NB4 (cell line): ENCODE measurements around the gene TEDDM1.

Experiments
- DNase-seq: peaks from one replicate; pipeline ENCODE4 v3.0.0; 2010; ENCODE audit warnings: low read depth
- H3K4me3 ChIP-seq: one replicate; pipeline ENCODE4 v1.5.1; 2011; ENCODE audit warnings: mild to moderate bottlenecking, low read depth, low read length, moderate library complexity
- CTCF ChIP-seq: IDR thresholded peaks from one replicate; pipeline ENCODE4 v1.5.1; 2012; ENCODE audit warnings: low read depth, low read length
- MAX ChIP-seq: IDR thresholded peaks from 2 replicates; pipeline ENCODE4 v1.6.1; 2011; ENCODE audit warnings: low read depth, low read length
- MYC ChIP-seq: IDR thresholded peaks from 2 replicates; pipeline ENCODE4 v1.6.1; 2011; ENCODE audit warnings: low read depth, low read length
- POLR2A ChIP-seq: IDR thresholded peaks from 2 replicates; pipeline ENCODE4 v1.6.1; 2011; ENCODE audit warnings: mild to moderate bottlenecking; ENCODE audit not compliant: insufficient read length; ENCODE audit errors: extremely low read depth

Gene TEDDM1

GRCh38 chr1:182368358-182368757, 32.1 kb downstream of the TEDDM1 start:
- no peak for DNase-seq
- TF ChIP-seq MYC (no peak), MAX (no peak), POLR2A (no peak), CTCF (no peak)

DNA sequence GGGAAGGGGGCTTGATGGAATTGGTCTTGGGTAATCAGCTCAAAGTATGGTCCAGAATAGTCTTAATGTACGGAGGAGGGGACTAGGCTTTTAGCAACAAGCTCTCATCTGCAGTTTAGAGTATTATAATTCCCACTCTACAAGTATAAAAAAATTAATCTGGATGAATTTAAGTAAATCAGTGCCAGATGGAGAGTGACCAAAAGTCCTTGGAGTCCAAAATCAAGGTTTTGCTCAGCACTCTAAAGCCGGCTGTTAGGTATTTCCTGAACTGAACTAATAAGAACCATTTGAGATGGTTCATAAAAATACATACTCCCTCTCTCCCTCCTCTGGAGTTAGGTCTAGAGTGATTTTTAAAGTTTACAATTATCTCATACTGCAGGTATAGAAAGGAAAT, 32.5 kb downstream of the TEDDM1 start:
- H3K4me3 ChIP-seq = no peak overlapping the region
- DNase-seq = no peak
- no peak for TF ChIP-seq POLR2A
- no peak for TF ChIP-seq MYC

More at GRCh38 chr1:182368358-182368757, 32.1 kb downstream of the TEDDM1 start:
- no peak overlapping the region for H3K4me3 ChIP-seq

GRCh38 chr1:182366596-182366995, 33.9 kb downstream of the TEDDM1 start:
- TF ChIP-seq CTCF (no peak), MAX (no peak), MYC (no peak), POLR2A (no peak)
- no peak overlapping the region for H3K4me3 ChIP-seq
- DNase-seq = no peak

DNA sequence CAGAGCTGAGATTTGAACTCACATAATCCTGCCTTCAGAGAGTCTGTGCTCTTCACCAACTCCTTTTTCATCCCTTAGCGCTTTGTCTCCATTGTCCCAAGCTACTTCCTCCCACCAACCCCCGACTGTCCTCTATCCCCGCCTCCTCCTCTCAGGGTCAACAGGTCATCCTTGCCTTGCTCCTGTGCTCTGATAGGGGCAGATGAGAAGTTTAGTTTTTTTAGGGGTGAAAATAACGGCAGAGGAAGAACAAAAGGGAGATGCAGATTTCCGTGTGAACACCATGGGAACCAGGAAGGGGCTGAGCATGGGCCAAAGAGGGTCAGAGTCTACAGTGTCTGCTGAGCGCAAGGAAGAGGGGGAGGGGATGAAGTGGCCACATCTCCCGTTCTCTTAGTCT, 40.8 kb downstream of the TEDDM1 start:
- TF ChIP-seq MYC (no peak), MAX (no peak), CTCF (no peak), POLR2A (no peak)
- H3K4me3 ChIP-seq = no peak overlapping the region
- DNase-seq = no peak

DNA sequence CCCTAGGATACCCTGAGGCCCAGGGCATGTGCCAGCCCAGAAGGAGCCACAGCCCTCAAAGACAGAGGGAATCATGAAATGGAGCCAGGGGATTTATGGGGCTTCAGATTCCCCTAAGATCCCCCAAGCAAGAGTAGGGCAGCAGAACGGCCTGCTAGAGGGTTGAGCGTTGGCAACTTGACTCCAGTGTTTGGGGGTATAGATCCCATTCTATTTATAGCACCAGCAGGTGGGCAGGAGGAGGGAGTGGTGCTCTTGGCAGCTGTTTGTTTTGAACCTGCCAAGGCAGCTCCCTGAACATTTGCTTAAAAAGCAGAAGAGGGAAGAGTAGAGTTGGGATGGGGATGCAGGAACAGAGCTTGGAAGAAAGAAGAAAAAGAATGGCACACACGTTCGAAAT, 42.6 kb downstream of the TEDDM1 start:
- no peak overlapping the region for H3K4me3 ChIP-seq
- no peak for TF ChIP-seq MAX
- no peak for TF ChIP-seq POLR2A
- TF ChIP-seq CTCF = no peak
- TF ChIP-seq MYC = no peak
- DNase-seq = no peak

DNA sequence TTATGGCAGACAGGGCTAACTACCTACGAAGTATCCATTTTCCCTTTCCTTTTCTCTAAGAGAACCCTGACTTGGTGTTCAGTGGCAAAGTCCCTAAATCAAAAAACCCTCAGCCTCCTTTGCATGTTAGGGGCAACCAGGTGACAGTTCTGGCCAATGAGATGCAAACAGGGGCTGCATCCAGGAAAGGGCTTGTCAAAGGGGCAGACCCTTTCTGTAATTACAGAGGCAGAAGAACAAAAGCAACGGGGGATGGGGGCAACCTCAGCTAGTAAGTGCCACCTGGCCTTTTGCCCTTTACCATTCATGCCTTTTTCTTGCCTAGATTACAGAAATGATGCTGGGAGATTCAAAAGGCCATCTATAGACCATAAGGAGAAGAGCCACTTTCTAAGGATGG, 43.3 kb downstream of the TEDDM1 start:
- no peak for DNase-seq
- TF ChIP-seq POLR2A (no peak), CTCF (no peak), MYC (no peak), MAX (no peak)
- H3K4me3 ChIP-seq = no peak overlapping the region
